Measurements from ENCODE around the gene PPBP.

Gene PPBP, protein sequence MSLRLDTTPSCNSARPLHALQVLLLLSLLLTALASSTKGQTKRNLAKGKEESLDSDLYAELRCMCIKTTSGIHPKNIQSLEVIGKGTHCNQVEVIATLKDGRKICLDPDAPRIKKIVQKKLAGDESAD

DNA sequence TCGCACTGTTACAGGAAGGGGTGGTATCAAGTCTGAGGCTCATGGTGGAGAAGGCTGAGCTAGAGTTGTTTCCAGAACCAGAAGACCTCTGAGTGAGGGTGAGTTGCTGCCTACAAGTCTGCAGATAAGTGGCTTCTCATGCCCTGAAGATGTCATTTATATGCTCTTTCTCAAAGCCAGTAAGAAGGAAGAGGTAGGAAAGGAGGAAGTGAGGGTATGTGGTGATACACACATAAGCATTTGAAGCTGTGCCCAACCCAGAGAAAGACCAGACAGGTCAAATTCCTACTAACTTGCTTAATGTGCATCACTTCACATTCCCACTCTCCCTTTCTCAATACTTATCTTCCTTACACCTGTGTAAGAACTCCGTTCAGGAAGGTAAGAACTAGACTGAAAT is at the start of gene PPBP:
PPBP (minus strand) TSS at position 130 of the 400 bp plus-strand sequence; CDS start at position 43, 87 bp downstream.
- DNase-seq (ENCODE audit: low read depth, low spot score), result no peak

DNA sequence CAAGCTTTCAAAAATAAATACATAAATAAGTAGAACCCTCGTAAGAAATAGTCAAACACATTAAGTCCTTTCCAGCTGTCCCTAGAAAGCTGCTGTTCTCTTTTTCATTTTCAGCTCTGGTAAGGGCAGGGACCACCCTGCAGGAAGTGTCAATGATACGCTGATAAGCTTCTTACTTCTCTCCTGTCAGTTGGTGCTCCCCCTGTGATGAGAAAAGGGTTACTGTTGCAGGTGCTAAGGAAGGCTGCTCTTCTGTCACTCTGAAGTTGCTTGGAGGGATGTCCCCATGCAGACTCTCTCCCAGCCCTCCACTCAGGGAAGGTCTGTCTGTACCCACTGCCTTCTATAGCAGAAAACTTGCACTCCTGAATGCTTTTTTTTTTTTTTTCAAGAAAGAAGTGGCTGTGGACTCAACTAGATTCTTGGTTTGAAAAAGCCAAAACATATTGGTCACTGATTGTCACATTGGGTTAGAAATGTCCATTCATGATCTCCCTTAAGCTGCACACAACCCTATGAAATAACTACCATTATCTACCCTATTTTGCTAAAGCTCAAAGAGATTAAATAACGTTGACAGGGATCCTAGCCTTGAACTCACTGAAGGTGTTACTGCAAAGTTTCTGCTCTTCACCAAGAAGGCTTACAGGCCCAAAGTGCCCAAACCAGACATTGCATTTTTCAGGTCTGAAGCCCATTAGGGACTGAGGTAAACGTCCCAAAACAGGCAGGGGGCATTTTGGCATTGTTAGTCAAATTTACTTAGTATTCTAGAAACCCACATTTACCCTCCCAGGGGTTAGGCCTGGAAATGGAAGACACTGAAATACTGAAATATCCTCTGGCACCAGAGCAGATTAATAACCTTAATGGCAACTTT is 49.3 kb upstream of the PPBP start:
- no peak for DNase-seq (ENCODE audit: low read depth, low spot score)

DNA sequence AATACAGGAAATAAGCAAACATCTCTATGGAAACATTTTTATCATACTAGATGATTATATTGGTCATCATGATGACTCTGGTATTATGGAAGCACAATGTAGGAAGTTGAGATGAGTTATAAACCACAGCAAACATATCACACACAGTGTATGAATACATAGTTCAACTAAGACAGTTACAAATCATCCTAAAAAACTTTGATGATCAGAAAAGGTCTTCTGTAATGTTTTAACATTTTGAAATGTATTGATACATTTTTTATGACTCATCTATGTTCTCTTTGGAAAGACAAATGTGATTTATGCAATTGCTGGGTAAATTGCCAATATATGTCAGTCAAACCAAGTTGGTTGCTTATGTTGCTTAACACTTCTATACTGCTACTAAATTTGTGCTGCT is 45.7 kb upstream of the PPBP start:
- no peak for DNase-seq (ENCODE audit: low read depth, low spot score)

DNA sequence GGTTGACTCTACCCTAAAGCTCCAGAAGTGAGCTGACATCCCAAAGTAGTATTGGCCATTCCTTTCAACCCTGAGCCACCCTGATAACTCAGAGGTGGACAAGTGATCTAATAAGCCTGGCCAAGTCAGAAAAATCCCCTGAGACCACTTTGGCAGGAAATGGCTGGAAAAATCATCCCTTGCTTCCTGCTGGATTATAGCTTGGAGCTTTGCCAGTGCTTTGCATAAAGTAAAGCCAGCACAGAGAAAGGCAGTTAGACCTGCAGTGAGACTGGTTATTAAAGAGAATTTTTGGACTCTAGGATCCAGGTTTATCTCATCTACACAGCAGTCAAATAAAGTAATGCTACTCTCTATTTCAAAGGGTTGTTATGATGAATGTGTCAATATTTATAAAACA is 44.1 kb upstream of the PPBP start:
- DNase-seq (ENCODE audit: low read depth, low spot score), result no peak

DNA sequence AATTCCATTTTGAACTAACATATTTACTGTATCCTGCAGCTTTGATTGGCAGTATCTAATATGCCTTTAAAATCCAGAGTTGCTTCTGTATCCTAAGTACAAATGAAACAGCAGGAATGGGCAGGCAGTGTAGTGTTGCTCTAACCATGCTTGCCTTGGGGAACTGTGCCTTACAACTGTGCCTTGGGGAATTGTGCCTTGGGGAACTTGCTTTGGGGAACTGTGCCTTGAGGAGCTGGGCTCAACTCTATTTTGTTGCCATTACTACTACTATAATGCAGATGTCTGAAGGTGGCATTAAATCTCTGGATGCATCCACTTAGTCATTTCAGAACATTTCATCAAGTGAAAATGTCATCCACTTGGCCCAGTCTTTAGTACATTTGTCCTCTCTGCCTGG is 43.6 kb upstream of the PPBP start:
- DNase-seq (ENCODE audit: low read depth, low spot score), result no peak

DNA sequence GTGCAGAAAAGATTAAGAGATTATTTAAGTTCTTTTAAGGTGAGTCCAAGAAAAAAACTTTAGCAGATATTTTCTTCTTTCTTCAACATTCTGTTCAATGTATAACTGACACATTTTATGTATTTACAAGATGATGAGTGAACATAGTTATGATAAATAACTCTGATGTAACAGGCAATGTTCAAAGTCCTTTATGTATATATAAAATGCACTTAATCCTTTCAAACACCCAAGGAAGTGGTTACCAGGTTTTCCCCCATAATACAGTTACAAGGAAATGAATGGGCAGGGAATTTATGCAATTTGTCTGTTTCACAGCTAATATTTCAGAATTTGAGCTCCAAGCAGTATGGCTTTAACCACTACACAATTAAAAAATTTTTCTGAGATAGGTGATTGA is 42.3 kb upstream of the PPBP start:
- no peak for DNase-seq (ENCODE audit: low read depth, low spot score)

DNA sequence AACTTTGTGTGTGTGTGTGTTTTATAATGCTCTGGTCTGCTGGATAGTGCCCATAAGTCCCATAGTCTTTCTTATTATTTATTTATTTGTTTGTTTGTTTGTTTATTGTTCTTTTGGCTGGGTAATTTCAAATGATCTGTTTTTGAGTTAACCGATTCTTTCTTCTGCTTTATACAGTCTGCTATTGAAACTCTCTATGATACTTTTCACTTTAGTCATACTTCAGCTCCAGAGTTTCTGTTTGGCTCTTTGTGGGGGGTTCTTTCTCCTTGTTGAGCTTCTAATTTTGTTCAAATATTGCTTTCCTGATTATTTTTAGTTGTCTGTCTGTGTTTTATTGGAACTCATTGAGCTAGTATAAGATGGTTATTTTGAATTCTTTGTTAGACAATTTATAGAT is 40.5 kb upstream of the PPBP start:
- DNase-seq (ENCODE audit: low read depth, low spot score), result no peak

DNA sequence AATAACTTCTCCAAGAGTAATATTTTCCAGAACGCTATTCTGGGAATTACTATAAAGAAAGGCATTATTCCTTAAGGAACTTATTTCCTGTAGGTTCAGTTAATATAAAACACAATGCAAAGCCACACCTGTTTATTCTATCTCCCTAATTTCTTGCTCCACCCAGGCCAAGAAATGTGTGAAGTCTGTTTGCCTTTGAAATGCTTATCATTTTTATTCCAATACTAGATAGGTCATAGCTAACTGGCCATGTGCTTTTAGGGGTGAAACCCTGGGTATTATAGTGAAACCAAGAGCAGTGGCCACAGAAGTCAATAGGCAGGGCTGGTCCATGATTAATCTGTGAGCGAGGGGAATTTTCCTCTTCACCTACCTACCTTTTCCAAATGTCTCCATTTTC is 35.7 kb upstream of the PPBP start:
- no peak for DNase-seq (ENCODE audit: low read depth, low spot score)

DNA sequence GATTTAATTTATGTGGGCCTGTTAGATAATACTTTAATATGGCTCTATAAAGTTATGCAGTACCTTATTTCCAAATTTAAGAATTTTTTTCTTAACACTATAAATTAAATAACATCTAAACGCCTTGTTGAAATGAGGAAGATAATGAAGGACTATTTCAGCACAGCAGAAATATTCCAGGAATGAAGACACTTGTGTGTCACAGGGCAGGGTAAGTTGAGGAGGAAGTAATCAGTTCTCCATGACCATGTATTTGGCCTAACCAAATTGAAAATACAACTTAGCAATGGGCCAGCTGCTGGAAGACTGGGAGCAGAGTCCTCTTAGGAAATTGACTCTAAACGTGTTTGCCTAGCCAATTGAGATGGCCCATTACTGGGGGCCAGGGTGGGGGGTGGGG is 33.6 kb upstream of the PPBP start:
- DNase-seq (ENCODE audit: low read depth, low spot score), result no peak

DNA sequence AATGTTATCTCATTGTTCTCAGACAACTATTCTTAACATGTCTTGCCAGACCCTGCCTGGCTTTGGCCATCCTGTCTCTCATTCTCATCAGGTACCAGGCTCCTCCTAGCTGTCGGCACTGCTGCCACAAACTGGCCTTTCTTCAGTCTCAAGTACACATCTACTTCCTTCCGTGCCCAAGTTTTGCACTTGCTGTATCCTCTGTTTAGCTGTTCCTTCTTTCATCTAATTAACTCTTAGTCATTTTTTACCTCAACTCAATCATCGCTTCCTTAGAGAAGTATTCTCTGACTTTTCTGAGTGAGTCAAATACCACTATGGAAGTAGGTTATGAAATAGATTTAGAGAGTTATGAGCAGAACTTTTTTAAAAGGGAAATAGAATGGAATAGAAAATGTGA is 30.8 kb upstream of the PPBP start:
- no peak for DNase-seq (ENCODE audit: low read depth, low spot score)

DNA sequence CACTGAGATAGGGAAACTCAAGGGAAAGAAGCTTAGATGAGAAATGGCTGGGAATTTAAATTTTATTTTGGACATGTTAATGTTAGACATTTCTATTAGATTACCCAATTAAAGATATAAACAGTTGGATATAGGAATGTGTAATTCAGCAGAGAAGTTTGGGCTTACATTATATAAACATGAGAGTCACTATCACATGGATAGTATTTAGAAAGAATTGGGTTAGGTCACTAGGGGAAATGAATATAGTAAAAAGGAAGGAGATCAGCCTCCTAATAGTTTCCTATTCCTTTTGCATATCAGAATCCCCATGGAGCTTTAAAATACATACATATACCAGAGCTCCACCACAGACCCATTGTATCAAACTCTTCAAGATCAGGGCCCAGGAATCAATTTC is 30.1 kb upstream of the PPBP start:
- DNase-seq (ENCODE audit: low read depth, low spot score), result no peak

DNA sequence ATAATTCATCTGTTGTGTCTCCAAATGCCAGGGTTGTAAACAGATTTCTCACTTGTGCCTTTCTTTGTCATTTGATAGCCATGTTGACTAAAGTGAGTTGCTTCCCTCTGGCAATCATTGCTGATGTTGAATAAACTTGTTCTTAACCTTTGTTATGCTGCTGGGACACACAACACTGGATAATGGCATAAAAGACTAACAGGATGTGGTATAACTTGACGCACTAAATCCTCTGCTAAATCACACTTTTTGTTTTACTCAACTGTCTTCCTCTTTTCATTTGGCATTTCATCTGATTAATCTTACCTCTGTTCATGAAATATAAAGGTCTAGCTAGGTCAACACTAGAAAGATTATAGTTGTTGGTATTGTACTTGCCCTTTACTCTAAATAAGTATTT is 28.1 kb upstream of the PPBP start:
- no peak for DNase-seq (ENCODE audit: low read depth, low spot score)

DNA sequence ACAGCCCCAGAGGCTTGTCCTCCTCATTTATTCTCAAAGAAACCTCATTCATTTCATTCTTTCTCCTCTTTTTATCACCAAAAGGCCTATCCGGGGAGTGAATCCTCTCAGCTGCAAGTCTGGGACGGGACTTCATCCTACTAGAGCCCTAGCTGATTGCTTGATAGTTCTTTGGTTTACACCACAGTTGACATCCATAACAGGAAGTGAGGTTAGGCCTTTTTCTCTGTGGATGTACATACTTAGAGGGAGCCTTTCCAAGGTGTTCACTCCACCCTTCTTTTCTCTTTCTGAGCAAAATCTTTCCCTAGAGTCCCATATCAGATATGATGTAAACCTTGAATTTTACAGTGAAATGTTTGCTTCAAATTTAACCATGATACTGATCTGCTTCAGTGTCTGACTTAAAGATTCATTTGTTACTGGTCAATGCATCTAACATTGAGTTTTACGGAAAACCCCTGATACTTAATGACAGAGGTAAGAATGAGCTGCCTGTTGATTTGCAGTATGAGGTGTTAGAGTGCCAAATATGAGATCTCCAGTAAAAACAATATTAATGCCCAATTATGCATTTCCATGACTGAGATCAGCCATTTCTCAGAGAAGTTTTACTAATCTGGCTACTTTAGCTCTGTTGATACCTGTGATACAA is 27.3 kb upstream of the PPBP start:
- DNase-seq (ENCODE audit: low read depth, low spot score), result no peak

DNA sequence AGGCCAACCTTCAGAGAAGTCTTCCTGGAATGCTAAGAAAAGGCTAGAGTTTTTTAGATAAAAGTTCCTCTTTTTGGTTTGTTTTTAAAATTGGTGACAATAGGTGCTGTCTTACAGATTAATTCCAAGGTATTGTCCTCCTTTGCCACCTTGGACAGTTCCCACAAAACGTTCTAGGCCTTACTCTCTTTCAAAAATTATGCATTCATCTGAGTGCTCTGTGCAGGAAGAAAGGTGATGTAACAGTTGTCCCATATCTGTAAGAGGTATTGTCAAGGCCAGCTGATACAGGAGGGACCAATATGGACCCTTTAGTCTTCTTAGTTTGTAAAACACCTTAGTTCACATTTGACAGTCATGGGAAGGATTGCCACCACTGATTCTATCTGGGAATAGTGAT is 26.3 kb upstream of the PPBP start:
- DNase-seq (ENCODE audit: low read depth, low spot score), result no peak

DNA sequence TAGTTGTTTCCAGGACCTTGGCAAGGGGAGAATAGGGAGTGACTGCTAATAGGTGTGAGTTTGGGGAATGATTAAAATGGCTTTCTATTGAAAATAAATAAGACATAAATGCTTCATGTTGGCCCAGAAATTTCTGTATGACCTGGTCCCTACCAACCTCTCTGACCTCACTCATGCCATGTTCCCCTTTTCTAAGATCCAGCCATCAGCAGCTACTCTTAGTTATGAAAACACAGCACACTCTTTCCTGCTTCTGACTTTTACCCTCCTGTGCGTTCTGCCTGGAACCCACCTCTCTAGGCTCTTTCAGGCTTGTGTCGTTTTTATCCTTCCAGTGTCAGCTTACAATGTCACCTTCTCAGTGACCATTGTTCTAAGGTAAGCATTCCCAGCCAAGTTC is 25.3 kb upstream of the PPBP start:
- no peak for DNase-seq (ENCODE audit: low read depth, low spot score)

DNA sequence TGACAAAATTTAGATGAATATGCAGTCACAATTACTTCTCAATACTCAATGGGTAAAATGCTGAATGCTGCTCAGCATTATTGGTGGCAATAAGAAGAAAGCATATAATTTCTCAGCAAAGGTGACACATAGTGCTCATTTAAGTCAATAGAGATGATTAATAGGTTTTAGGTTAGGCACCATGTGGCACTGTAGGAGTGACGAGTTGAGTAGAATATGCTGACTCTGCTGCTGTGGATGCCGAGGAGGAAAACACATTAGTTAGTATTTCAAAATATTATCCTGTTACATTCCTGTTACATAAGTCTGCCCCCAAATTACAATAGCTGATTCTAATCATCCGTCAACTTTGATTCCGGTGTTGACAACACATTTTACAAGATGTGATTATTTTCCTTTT is 24.1 kb upstream of the PPBP start:
- no peak for DNase-seq (ENCODE audit: low read depth, low spot score)

DNA sequence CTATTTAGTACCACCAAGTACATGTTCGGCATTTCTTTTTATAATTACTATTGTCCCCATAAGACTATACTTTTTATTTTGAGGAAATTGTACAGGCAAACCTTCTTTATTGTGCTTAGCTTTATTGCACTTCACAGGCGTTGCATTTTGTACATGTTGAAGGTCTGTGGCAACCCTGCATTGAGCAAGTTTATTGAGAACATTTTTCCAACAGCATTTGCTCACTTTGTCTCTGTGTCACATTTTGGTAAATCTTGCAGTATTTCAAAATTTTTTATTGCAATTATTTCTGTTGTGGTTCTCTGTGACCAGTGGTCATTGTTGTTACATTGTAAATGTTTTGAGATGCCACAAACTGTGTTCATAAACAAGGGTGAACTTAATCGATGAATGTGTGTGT is 21.3 kb upstream of the PPBP start:
- DNase-seq (ENCODE audit: low read depth, low spot score), result no peak

DNA sequence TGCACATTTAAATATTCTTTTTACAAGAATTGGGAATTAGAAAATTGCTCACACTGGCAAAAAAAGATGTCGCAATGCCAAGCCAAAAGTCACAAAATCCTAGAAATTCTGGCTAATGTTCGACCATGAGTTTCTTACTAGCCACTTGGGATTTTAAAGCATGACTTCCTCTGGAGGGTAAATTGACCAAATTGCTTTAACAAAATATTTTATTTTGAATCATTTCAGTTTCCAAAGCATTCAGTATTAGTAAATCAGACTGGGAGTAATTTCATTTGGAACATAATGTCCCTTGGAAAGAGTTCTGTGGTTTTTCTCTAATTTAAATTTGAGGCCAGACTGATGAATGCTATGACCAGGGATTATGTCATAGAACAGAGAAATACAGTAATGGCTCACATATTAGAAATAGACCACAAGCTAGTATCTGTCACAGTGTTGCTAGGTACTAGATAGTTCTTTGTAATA is 18.1 kb upstream of the PPBP start:
- DNase-seq (ENCODE audit: low read depth, low spot score), result no peak

DNA sequence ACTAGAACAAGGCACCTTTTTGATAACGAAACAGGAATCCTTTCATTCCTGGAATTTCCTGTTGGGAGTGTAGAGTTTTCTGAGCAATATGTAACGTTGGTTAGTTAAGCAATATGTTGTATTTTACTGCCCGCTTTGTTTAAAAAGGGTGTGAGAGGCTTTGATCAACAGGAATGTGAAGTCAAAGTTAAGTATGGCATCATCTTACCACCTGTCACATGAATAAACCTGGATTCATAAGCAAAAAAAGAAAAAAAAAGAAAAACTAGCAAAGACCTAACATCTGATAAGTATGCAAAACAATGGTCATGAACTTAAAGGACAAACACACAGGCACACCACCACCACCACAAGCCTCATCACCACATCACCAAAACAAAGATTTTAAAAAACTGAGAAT is 17.5 kb upstream of the PPBP start:
- no peak for DNase-seq (ENCODE audit: low read depth, low spot score)

DNA sequence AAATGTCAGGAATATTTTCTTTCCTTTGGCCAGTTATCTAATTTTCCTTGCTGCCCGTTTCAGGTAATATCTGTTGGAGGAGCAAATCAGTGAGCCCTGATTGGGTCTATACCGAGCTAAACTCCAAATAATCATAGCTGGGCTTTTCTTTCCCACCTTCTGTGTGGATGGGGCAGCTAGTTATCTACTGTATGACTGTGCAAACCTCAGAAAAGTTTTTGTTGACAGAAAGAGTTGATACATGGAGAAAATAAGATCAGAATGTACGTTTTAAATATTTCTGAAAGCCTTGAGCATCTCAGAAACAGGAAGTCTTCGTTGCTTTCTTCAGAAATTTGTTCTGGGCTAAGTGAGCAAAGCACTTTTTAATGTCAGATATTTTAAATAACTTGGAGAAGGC is 16.7 kb upstream of the PPBP start:
- no peak for DNase-seq (ENCODE audit: low read depth, low spot score)

DNA sequence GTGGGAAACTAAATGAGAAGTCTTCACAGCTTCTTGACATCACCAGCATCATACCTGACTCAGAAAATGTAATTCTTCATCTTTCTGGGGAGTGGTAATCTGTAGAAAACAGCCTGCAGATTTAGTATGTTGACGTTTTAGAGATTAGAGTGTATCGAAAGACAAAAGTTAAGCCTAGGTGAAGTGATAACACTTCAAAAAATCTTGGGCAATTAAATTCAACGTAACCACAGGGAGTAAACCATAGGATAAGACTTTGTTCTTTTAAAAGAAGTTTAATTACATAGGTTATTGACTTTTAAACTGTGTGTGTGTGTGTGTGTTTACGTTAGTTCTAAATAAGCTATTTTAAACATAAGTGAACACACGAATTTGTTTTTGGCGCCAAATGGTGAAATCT is 12.3 kb upstream of the PPBP start:
- DNase-seq (ENCODE audit: low read depth, low spot score), result no peak

DNA sequence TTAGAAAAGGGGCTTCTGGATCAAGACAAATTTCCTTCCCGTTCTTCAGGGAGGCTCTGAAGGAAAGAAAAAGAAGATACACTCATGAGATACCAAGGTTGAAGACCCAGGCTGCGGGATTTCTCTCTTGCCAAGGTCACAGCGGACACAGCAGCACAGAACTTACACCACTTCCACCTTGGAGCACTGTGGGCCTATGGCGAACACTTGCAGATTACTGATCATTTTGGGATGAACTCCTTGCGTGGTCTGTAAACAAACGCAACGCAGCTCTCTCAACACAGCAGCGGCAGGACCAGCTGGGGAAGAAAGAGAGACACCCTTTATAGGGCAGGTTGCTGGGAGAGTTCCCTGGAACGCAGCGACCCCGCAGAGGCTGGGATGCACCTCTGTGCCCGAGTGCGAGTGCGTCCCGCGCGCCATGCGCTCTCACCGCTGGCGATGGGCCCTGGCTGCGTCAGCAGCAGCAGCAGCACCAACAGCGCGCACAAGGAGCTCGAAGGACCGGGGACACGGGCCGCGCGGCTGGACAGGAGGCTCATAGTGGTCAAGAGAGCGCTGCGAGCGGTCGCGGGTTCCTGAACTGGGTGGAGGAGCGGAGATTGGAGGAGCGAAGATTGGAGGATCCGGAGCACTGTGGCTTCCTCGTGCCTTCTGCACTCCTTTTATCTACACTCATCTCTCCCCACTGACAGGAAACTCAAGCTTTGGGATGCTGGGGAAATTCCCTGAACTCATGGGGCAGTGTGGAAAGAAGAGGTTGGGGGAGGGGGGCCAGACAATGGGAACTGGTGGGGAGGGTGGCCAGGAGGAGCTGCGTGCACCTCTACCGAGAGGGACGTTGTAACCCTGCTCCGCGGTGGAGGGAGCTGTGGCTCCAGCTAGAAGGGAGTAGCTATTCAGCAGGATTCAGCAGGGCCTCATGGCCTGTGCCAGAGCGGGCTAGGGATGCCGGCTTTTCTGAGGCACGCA is 10.3 kb upstream of the PPBP start, which contains the start of gene CXCL5:
CXCL5 (minus strand) TSS at position 638 of the 972 bp plus-strand sequence; CDS start at position 542, 96 bp downstream.
- DNase-seq (ENCODE audit: low read depth, low spot score), result no peak
